ENCODE results near the gene USP17L21.
"Not testable (repeated sequence)": the region's sequence is repeated elsewhere in the genome, so short reads cannot be mapped to it uniquely, and the experiment has no call there.

The USP17L21 gene, protein sequence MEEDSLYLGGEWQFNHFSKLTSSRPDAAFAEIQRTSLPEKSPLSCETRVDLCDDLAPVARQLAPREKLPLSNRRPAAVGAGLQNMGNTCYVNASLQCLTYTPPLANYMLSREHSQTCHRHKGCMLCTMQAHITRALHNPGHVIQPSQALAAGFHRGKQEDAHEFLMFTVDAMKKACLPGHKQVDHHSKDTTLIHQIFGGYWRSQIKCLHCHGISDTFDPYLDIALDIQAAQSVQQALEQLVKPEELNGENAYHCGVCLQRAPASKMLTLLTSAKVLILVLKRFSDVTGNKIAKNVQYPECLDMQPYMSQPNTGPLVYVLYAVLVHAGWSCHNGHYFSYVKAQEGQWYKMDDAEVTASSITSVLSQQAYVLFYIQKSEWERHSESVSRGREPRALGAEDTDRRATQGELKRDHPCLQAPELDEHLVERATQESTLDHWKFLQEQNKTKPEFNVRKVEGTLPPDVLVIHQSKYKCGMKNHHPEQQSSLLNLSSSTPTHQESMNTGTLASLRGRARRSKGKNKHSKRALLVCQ

DNA sequence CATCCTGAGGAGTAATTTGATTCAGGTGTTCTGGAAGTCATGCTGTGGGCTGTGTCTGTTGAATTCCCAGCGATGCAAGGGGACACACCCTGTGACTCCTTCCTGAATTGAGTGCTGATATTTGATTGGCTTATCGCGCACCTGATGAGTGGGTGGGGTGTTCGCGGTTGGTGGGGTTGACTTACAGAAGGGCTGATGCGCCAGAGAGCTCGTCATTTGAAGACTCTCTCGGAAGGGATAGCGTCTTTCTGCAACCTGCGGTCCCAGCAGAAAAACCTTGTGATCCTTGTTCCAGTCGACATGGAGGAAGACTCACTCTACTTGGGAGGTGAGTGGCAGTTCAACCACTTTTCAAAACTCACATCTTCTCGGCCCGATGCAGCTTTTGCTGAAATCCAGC lies at the start of gene USP17L21:
TSS of gene USP17L21 (plus strand) at position 301 of the 400 bp plus-strand sequence. CDS start at position 301, 0 bp downstream.
- not testable (repeated sequence) for DNase-seq (ENCODE audit: low spot score)

DNA sequence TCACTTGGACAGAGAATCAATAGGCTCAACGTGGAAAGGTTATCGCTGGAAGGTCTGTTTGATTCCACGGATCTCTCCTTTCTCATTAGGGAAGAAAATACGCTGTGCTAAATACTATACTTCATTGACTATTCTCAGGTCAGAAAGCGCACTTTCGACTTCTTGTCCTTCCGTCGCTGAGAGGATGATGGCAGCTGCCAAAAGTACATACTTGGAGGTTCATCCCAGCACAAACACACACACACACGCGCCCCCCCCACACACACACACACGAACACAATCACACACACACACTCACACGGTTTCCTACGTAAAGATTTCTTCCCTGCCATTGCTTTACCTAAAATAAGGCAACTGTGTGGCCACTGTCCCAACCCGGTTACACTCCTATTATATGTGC lies 48.0 kb upstream of the USP17L21 start:
- not testable (repeated sequence) for DNase-seq (ENCODE audit: low spot score)

DNA sequence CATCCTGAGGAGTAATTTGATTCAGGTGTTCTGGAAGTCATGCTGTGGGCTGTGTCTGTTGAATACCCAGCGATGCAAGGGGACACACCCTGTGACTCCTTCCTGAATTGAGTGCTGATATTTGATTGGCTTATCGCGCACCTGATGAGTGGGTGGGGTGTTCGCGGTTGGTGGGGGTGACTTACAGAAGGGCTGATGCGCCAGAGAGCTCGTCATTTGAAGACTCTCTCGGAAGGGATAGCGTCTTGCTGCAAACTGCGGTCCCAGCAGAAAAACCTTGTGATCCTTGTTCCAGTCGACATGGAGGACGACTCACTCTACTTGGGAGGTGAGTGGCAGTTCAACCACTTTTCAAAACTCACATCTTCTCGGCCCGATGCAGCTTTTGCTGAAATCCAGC lies 47.6 kb upstream of the USP17L21 start, which contains the start of gene USP17L11:
TSS of gene USP17L11 (plus strand) at position 301 of the 400 bp plus-strand sequence. CDS start at position 301, 0 bp downstream.
- DNase-seq (ENCODE audit: low spot score), result not testable (repeated sequence)

DNA sequence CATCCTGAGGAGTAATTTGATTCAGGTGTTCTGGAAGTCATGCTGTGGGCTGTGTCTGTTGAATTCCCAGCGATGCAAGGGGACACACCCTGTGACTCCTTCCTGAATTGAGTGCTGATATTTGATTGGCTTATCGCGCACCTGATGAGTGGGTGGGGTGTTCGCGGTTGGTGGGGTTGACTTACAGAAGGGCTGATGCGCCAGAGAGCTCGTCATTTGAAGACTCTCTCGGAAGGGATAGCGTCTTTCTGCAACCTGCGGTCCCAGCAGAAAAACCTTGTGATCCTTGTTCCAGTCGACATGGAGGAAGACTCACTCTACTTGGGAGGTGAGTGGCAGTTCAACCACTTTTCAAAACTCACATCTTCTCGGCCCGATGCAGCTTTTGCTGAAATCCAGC lies 42.8 kb upstream of the USP17L21 start, which contains the start of gene USP17L12:
TSS of gene USP17L12 (plus strand) at position 301 of the 400 bp plus-strand sequence. CDS start at position 301, 0 bp downstream.
- not testable (repeated sequence) for DNase-seq (ENCODE audit: low spot score)

DNA sequence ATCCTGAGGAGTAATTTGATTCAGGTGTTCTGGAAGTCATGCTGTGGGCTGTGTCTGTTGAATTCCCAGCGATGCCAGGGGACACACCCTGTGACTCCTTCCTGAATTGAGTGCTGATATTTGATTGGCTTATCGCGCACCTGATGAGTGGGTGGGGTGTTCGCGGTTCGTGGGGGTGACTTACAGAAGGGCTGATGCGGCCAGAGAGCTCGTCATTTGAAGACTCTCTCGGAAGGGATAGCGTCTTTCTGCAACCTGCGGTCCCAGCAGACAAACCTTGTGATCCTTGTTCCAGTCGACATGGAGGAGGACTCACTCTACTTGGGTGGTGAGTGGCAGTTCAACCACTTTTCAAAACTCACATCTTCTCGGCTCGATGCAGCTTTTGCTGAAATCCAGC lies 38.1 kb upstream of the USP17L21 start, which contains the start of gene USP17L13:
TSS of gene USP17L13 (plus strand) at position 301 of the 400 bp plus-strand sequence. CDS start at position 301, 0 bp downstream.
- DNase-seq (ENCODE audit: low spot score), result not testable (repeated sequence)

DNA sequence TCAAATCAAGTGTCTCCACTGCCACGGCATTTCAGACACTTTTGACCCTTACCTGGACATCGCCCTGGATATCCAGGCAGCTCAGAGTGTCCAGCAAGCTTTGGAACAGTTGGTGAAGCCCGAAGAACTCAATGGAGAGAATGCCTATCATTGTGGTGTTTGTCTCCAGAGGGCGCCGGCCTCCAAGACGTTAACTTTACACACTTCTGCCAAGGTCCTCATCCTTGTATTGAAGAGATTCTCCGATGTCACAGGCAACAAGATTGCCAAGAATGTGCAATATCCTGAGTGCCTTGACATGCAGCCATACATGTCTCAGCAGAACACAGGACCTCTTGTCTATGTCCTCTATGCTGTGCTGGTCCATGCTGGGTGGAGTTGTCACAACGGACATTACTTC lies 32.4 kb upstream of the USP17L21 start:
- not testable (repeated sequence) for DNase-seq (ENCODE audit: low spot score)

DNA sequence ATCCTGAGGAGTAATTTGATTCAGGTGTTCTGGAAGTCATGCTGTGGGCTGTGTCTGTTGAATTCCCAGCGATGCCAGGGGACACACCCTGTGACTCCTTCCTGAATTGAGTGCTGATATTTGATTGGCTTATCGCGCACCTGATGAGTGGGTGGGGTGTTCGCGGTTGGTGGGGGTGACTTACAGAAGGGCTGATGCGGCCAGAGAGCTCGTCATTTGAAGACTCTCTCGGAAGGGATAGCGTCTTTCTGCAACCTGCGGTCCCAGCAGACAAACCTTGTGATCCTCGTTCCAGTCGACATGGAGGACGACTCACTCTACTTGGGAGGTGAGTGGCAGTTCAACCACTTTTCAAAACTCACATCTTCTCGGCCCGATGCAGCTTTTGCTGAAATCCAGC lies 28.6 kb upstream of the USP17L21 start, which contains the start of gene USP17L15:
TSS of gene USP17L15 (plus strand) at position 301 of the 400 bp plus-strand sequence. CDS start at position 301, 0 bp downstream.
- not testable (repeated sequence) for DNase-seq (ENCODE audit: low spot score)

DNA sequence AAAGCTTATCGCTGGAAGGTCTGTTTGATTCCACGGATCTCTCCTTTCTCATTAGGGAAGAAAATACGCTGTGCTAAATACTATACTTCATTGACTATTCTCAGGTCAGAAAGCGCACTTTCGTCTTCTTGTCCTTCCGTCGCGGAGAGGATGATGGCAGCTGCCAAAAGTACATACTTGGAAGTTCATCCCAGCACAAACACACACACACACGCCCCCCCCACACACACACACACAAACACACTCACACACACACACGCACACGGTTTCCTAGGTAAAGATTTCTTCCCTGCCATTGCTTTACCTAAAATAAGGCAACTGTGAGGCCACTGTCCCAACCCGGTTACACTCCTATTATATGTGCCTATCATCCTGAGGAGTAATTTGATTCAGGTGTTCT lies 24.2 kb upstream of the USP17L21 start:
- not testable (repeated sequence) for DNase-seq (ENCODE audit: low spot score)

DNA sequence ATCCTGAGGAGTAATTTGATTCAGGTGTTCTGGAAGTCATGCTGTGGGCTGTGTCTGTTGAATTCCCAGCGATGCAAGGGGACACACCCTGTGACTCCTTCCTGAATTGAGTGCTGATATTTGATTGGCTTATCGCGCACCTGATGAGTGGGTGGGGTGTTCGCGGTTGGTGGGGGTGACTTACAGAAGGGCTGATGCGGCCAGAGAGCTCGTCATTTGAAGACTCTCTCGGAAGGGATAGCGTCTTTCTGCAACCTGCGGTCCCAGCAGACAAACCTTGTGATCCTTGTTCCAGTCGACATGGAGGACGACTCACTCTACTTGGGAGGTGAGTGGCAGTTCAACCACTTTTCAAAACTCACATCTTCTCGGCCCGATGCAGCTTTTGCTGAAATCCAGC lies 19.1 kb upstream of the USP17L21 start, which contains the start of gene USP17L17:
TSS of gene USP17L17 (plus strand) at position 301 of the 400 bp plus-strand sequence. CDS start at position 301, 0 bp downstream.
- not testable (repeated sequence) for DNase-seq (ENCODE audit: low spot score)

DNA sequence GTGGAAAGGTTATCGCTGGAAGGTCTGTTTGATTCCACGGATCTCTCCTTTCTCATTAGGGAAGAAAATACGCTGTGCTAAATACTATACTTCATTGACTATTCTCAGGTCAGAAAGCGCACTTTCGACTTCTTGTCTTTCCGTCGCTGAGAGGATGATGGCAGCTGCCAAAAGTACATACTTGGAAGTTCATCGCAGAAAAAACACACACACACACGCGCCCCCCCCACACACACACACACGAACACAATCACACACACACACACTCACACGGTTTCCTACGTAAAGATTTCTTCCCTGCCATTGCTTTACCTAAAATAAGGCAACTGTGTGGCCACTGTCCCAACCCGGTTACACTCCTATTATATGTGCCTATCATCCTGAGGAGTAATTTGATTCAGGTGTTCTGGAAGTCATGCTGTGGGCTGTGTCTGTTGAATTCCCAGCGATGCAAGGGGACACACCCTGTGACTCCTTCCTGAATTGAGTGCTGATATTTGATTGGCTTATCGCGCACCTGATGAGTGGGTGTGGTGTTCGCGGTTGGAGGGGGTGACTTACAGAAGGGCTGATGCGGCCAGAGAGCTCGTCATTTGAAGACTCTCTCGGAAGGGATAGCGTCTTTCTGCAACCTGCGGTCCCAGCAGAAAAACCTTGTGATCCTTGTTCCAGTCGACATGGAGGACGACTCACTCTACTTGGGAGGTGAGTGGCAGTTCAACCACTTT lies 14.6 kb upstream of the USP17L21 start, which contains the start of gene USP17L18:
TSS of gene USP17L18 (plus strand) at position 678 of the 728 bp plus-strand sequence. CDS start at position 678, 0 bp downstream.
- DNase-seq (ENCODE audit: low spot score), result not testable (repeated sequence)

DNA sequence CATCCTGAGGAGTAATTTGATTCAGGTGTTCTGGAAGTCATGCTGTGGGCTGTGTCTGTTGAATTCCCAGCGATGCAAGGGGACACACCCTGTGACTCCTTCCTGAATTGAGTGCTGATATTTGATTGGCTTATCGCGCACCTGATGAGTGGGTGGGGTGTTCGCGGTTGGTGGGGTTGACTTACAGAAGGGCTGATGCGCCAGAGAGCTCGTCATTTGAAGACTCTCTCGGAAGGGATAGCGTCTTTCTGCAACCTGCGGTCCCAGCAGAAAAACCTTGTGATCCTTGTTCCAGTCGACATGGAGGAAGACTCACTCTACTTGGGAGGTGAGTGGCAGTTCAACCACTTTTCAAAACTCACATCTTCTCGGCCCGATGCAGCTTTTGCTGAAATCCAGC lies 9.6 kb upstream of the USP17L21 start, which contains the start of gene USP17L19:
TSS of gene USP17L19 (plus strand) at position 301 of the 400 bp plus-strand sequence. CDS start at position 301, 0 bp downstream.
- not testable (repeated sequence) for DNase-seq (ENCODE audit: low spot score)

DNA sequence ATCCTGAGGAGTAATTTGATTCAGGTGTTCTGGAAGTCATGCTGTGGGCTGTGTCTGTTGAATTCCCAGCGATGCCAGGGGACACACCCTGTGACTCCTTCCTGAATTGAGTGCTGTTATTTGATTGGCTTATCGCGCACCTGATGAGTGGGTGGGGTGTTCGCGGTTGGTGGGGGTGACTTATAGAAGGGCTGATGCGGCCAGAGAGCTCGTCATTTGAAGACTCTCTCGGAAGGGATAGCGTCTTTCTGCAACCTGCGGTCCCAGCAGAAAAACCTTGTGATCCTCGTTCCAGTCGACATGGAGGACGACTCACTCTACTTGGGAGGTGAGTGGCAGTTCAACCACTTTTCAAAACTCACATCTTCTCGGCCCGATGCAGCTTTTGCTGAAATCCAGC lies 4.8 kb upstream of the USP17L21 start, which contains the start of gene USP17L20:
TSS of gene USP17L20 (plus strand) at position 301 of the 400 bp plus-strand sequence. CDS start at position 301, 0 bp downstream.
- not testable (repeated sequence) for DNase-seq (ENCODE audit: low spot score)

DNA sequence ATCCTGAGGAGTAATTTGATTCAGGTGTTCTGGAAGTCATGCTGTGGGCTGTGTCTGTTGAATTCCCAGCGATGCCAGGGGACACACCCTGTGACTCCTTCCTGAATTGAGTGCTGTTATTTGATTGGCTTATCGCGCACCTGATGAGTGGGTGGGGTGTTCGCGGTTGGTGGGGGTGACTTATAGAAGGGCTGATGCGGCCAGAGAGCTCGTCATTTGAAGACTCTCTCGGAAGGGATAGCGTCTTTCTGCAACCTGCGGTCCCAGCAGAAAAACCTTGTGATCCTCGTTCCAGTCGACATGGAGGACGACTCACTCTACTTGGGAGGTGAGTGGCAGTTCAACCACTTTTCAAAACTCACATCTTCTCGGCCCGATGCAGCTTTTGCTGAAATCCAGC lies 4.6 kb downstream of the USP17L21 start, which contains the start of gene USP17L22:
TSS of gene USP17L22 (plus strand) at position 301 of the 400 bp plus-strand sequence. CDS start at position 301, 0 bp downstream.
- DNase-seq (ENCODE audit: low spot score), result not testable (repeated sequence)

DNA sequence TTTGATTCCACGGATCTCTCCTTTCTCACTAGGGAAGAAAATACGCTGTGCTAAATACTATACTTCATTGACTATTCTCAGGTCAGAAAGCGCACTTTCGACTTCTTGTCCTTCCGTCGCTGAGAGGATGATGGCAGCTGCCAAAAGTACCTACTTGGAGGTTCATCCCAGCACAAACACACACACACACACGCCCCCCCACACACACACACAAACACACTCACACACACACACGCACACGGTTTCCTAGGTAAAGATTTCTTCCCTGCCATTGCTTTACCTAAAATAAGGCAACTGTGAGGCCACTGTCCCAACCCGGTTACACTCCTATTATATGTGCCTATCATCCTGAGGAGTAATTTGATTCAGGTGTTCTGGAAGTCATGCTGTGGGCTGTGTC lies 9.0 kb downstream of the USP17L21 start:
- DNase-seq (ENCODE audit: low spot score), result not testable (repeated sequence)

Measured in AG08396 (cell line).